Stimulated activated CD4-positive, alpha-beta T cell treated with anti-CD3 and anti-CD28 coated beads, Interleukin-1b, Interleukin-23, amount 100 ng/mL, for 24 hours (primary cell): ENCODE results near the gene LRP1B.
"Not testable (repeated sequence)": the region's sequence is repeated elsewhere in the genome, so short reads cannot be mapped to it uniquely, and the experiment has no call there.

ENCODE experiments used
- DNase-seq, 4 experiments: peaks; one replicate each; pipeline ENCODE4 v3.0.0-alpha.2; 2020; ENCODE audit warnings: low read depth in 4 of 4, low spot score in 1 of 4

The LRP1B gene

GRCh38 chr2:140586379-140586778 lies 1544.4 kb downstream of the LRP1B start:
- DNase-seq: no peak

- DNase-seq: no peak
Observed at GRCh38 chr2:140585016-140585415, 1545.8 kb downstream of the LRP1B start.

- no peak for DNase-seq
Observed at GRCh38 chr2:140584471-140584870, 1546.3 kb downstream of the LRP1B start.

DNA sequence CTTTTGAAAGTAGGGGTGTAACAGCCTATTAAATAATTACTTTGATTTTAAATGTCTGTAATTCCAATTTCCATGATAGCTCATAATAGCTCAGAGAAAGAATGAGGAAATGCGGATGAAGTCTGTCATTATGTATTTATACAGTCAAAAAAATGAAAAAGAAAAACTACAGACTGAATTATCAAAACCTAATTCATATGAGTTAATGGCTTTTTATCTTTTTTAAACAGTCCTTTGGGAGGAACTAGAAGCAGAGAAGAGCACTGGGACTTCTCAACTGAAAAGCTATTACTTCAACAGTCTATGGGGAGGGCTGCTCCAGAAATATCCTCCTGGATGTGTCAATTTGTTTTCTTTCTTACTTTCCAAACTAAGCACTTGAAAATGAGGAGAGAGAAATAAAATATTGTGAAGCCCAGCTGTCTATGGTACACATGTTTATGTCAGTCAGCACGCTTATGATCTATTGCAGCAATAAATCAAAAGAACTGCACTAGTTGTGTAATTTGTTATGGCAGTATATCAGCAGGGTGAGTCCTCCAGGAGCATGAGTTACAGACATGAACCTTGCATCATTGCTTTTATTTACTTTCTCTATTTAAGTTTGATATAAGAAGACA lies 1550.2 kb downstream of the LRP1B start:
- no peak for DNase-seq

GRCh38 chr2:140577453-140577852 lies 1553.4 kb downstream of the LRP1B start:
- no peak for DNase-seq

DNA sequence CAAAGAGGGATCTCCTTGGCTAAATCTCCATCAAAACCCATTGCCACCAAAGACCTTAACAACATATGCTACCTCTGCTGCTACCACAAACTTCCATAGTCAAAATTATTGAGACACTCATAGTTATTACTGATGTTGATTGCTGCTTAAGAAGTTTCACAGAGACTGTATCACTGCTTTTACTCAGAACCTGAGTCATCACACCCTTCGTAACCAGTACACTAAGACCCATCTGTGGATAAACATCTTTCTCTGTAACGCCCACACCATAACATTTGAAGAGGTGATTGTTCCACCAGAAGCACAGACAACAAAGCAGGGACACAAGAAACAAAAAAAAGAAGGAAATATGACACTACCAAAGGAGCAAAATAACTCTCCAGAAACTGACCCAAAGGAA lies 1563.1 kb downstream of the LRP1B start:
- no peak for DNase-seq

GRCh38 chr2:140565756-140566155 lies 1565.1 kb downstream of the LRP1B start:
- DNase-seq: no peak

- no peak for DNase-seq
Observed at GRCh38 chr2:140555701-140556100, 1575.1 kb downstream of the LRP1B start.

DNA sequence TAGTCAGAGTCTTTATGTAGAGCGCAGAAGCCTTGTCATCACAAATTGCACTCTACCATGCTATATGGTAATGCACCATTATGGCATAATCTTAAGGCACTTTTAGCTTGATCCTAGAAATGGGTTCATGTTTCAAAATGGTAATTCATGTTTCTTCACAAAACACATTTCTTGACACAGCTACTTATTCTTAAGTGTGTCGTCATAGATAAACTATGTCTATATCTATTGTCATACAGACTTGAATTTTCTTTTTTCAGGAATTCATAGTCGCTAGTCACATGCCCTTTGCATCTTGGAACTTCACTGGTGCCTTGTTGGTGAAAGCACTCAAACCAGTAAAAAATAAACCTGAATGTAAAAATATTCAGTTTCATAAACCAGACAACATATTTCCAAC lies 1578.2 kb downstream of the LRP1B start:
- DNase-seq: no peak

DNA sequence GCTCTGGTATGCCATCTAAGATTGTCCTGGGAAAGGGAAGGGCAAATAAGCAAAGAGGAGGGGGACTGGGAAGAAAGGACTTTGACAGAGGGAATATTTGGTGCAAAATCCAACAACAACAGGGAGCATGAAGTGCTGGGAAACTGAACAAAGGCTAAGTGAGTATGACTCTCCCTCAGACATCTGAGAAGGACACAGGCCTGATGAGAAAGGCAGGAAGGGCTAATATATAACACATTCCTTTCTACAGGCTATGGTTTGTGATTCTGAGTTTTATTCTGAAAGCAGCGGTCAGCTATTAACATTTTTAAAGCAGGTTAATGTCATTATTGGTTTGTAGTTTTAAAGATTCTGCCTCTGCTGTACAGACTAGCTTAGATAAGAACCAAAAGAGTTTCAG lies 1579.5 kb downstream of the LRP1B start:
- no peak for DNase-seq

- no peak for DNase-seq
Observed at GRCh38 chr2:140550821-140551220, 1580.0 kb downstream of the LRP1B start.

DNA sequence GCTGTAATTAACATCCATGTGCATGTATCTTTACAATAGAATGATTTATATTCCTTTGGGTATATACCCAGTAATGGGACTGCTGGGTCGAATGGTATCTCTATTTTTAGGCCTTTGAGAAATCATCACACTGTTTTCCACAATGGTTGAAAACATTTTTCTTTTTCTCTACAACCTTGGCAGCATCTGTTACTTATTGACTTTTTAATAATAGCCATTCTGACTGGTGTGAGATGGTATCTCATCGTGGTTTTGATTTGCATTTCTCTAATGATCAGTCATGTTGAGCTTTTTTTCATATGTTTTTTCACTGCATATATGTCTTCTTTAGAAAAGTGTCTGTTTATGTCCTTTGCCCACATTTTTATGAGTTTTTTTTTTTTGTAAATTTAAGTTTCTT lies 1586.0 kb downstream of the LRP1B start:
- DNase-seq: not testable (repeated sequence)

- DNase-seq: no peak
Observed at GRCh38 chr2:140542627-140543026, 1588.2 kb downstream of the LRP1B start.

- no peak for DNase-seq
Observed at GRCh38 chr2:140539242-140539875, 1591.5 kb downstream of the LRP1B start.

- DNase-seq: no peak
Observed at GRCh38 chr2:140529706-140530105, 1601.1 kb downstream of the LRP1B start.

- no peak for DNase-seq
Observed at GRCh38 chr2:140528982-140529381, 1601.8 kb downstream of the LRP1B start.

DNA sequence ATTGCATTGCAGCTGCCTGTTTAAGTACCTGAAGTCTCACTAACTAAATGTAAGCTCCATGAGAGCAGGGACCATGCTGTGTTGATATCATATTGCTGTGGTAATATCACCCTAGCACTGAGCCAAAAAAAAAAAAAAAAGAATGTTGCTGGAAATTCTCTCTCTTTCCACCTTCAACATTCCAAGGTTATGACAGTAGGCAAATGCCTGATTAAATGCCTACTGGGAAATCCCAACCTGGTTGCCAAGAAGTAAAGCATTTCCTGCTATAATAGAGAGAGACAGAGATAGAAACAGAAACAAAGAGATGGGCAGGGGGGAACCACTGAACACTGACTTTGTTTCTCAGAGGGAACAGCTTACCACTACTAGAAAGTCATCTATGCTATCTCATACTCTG lies 1604.2 kb downstream of the LRP1B start:
- no peak for DNase-seq

- no peak for DNase-seq
Observed at GRCh38 chr2:140512106-140512505, 1618.7 kb downstream of the LRP1B start.

DNA sequence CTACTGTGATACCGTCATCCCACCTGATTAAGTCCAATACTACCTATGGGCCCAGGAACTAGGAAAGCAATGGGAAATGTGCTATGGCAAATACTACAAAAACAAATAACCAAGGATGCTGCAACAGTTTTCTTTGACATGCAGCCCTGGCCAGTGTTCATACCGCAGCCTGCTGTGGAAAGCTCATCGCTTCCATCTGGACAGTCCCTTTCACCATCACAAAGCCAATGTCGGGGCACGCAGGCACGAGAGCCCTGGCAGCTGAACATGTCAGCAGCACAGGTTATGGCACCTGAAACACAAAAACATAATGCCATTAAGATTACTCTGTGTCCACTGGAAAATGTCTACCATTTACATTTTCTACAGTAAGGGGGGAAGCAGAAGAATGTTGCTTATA lies 1621.1 kb downstream of the LRP1B start:
- no peak for DNase-seq

- no peak for DNase-seq
Observed at GRCh38 chr2:140508756-140509155, 1622.1 kb downstream of the LRP1B start.

- DNase-seq: no peak
Observed at GRCh38 chr2:140506606-140507005, 1624.2 kb downstream of the LRP1B start.

DNA sequence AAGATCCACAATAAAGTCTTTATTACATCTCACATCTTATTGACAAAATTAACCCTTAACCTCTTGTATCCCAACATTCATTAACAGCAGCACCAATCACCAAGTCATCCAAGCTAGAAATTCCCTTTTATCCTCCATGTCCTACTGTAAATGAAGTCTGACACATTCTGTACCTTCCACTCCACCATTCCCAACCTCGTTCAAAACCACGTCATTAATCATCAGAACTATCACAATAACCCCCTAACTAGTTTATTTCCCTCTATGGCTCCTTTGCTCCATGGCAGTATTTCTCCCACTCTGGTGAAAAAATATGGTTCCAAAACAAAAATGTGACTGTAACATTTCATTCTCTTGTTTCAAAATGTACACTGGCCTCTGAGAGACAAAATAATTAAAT lies 1626.2 kb downstream of the LRP1B start:
- no peak for DNase-seq

GRCh38 chr2:140502951-140503630 lies 1627.7 kb downstream of the LRP1B start:
- no peak for DNase-seq
